ENCODE results near the gene OR9Q1. TPM values are rescaled to one million over a fixed set of nuclear protein-coding genes. Genes with fewer than 3 reads are reported as not detected.

Gene OR9Q1
- total and polyA plus RNA-seq, 2 of the 13 experiments (the other 11 are each of a cell fraction or from before 2014, with no cell fraction given) = not detected

- TF ChIP-seq CSRNP1 (CRISPR knock-in tag; IDR thresholded peaks at IDR 0.05) = 0 out of 2 replicates have a peak, but pooled peaks have one; percentile 70
- TF ChIP-seq ZFP90 (CRISPR knock-in tag; IDR thresholded peaks at IDR 0.05; ENCODE audit: borderline replicate concordance) = no peak
- TF ChIP-seq, protein P1, sequence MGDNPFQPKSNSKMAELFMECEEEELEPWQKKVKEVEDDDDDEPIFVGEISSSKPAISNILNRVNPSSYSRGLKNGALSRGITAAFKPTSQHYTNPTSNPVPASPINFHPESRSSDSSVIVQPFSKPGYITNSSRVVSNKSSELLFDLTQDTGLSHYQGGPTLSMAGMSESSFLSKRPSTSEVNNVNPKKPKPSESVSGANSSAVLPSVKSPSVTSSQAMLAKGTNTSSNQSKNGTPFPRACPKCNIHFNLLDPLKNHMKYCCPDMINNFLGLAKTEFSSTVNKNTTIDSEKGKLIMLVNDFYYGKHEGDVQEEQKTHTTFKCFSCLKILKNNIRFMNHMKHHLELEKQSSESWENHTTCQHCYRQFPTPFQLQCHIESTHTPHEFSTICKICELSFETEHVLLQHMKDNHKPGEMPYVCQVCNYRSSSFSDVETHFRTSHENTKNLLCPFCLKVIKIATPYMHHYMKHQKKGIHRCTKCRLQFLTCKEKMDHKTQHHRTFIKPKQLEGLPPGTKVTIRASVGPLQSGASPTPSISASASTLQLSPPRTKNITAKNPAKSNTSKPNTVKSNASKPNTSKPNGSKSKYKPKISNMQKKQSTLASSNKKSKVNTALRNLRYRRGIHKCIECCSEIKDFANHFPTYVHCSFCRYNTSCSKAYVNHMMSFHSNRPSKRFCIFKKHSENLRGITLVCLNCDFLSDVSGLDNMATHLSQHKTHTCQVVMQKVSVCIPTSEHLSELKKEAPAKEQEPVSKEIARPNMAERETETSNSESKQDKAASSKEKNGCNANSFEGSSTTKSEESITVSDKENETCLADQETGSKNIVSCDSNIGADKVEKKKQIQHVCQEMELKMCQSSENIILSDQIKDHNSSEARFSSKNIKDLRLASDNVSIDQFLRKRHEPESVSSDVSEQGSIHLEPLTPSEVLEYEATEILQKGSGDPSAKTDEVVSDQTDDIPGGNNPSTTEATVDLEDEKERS (CRISPR knock-in tag; IDR thresholded peaks at IDR 0.05) = no peak
- no peak for TF ChIP-seq ZNF101 (CRISPR knock-in tag; IDR thresholded peaks at IDR 0.05; ENCODE audit: borderline replicate concordance, low read depth)
- TF ChIP-seq DPF2 (CRISPR knock-in tag; IDR thresholded peaks at IDR 0.05; ENCODE audit: borderline replicate concordance, low read depth) = peak; percentile 70
- TF ChIP-seq HBP1 (CRISPR knock-in tag; IDR thresholded peaks at IDR 0.05; ENCODE audit: low read depth) = no peak
- peak; percentile 89 for TF ChIP-seq ZNF205 (CRISPR knock-in tag; IDR thresholded peaks at IDR 0.05)
- TF ChIP-seq, protein P2, sequence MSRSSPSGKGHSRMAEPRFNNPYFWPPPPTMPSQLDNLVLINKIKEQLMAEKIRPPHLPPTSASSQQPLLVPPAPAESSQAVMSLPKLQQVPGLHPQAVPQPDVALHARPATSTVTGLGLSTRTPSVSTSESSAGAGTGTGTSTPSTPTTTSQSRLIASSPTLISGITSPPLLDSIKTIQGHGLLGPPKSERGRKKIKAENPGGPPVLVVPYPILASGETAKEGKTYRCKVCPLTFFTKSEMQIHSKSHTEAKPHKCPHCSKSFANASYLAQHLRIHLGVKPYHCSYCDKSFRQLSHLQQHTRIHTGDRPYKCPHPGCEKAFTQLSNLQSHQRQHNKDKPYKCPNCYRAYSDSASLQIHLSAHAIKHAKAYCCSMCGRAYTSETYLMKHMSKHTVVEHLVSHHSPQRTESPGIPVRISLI (CRISPR knock-in tag; IDR thresholded peaks at IDR 0.05; ENCODE audit: borderline replicate concordance) = peak; percentile 53; the same call in 1 of the 2 replicates
- TF ChIP-seq ZNF12 (CRISPR knock-in tag; IDR thresholded peaks at IDR 0.05) = no peak
- TF ChIP-seq ZNF841 (CRISPR knock-in tag; IDR thresholded peaks at IDR 0.05; ENCODE audit: borderline replicate concordance) = no peak
- TF ChIP-seq ADNP (CRISPR knock-in tag; IDR thresholded peaks at IDR 0.05) = no peak
- TF ChIP-seq TSC22D2 (CRISPR knock-in tag; IDR thresholded peaks at IDR 0.05; ENCODE audit: borderline replicate concordance) = no peak
- TF ChIP-seq ARNTL (CRISPR knock-in tag; IDR thresholded peaks at IDR 0.05) = peak; percentile 44; the same call in 1 of the 2 replicates
- no peak for TF ChIP-seq PTBP1 (IDR thresholded peaks at IDR 0.05; ENCODE audit: low read depth, low read length, poor library complexity, severe bottlenecking)
- TF ChIP-seq, protein P3, sequence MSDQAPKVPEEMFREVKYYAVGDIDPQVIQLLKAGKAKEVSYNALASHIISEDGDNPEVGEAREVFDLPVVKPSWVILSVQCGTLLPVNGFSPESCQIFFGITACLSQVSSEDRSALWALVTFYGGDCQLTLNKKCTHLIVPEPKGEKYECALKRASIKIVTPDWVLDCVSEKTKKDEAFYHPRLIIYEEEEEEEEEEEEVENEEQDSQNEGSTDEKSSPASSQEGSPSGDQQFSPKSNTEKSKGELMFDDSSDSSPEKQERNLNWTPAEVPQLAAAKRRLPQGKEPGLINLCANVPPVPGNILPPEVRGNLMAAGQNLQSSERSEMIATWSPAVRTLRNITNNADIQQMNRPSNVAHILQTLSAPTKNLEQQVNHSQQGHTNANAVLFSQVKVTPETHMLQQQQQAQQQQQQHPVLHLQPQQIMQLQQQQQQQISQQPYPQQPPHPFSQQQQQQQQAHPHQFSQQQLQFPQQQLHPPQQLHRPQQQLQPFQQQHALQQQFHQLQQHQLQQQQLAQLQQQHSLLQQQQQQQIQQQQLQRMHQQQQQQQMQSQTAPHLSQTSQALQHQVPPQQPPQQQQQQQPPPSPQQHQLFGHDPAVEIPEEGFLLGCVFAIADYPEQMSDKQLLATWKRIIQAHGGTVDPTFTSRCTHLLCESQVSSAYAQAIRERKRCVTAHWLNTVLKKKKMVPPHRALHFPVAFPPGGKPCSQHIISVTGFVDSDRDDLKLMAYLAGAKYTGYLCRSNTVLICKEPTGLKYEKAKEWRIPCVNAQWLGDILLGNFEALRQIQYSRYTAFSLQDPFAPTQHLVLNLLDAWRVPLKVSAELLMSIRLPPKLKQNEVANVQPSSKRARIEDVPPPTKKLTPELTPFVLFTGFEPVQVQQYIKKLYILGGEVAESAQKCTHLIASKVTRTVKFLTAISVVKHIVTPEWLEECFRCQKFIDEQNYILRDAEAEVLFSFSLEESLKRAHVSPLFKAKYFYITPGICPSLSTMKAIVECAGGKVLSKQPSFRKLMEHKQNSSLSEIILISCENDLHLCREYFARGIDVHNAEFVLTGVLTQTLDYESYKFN (CRISPR knock-in tag; conservative IDR thresholded peaks at IDR 0.05) = peak; percentile 97
- no peak for TF ChIP-seq NR0B2 (CRISPR knock-in tag; IDR thresholded peaks at IDR 0.05)
- TF ChIP-seq SMYD3 (CRISPR knock-in tag; IDR thresholded peaks at IDR 0.05) = 0 out of 2 replicates have a peak, but pooled peaks have one; percentile 54
Measured at GRCh38 chr11:58165504-58166106, 141.9 kb downstream of the OR9Q1 start (continued).
